ENCODE measurements around the gene ROCK2. TPM values are rescaled to one million over a fixed set of nuclear protein-coding genes. Genes with fewer than 3 reads are reported as not detected.

The ROCK2 gene
- total and polyA plus RNA-seq, 7 donors: 12.1 to 84.4 (median 60.8) TPM

- WGBS, 3 donors: 43 to 60% (median 49%) methylated on average over 17 of the region's 17 CpGs
- H3K4me1 ChIP-seq: peaks cover 78% of the 10 kb centered on the region
- DNase-seq (peak; percentile 44 to 79), ATAC-seq (peak; percentile 67 to 80 (median 71))
- no peaks in the 10 kb centered on the region for H3K36me3 ChIP-seq (ENCODE audit: insufficient read depth in 1 of 2, low read depth in 1 of 2)
- H3K27me3 ChIP-seq (ENCODE audit: insufficient read depth in 3 of 3, low read length in 2 of 3): no peaks in the 10 kb centered on the region
- TF ChIP-seq CTCF (IDR thresholded peaks at IDR 0.05): no peak
- peak overlapping the region; percentile 86 for H3K27ac ChIP-seq
- no peaks in the 10 kb centered on the region for H3K9me3 ChIP-seq
- intact Hi-C loops (cut with DNase I): loop anchor here in 1 of 2 donors (1.0 kb wide), 1 partner anchor 14 kb away; no protein-coding TSS in a partner anchor
- H3K4me3 ChIP-seq: no peak overlapping the region
These were observed 26.9 kb upstream of the ROCK2 start for GRCh38 chr2:11371092-11371937.

- intact Hi-C loops (cut with DNase I): loop anchor here in 1 of 2 donors (1.0 kb wide), 1 partner anchor 13 kb away; no protein-coding TSS in a partner anchor
- Histone ChIP-seq H3K36me3 (ENCODE audit: insufficient read depth in 1 of 2, low read depth in 1 of 2) (no peaks in the 10 kb centered on the region), H3K9me3 (no peaks in the 10 kb centered on the region), H3K4me3 (no peak overlapping the region), H3K27me3 (ENCODE audit: insufficient read depth in 3 of 3, low read length in 2 of 3) (no peaks in the 10 kb centered on the region), H3K4me1 (peaks cover 75% of the 10 kb centered on the region), H3K27ac (peak overlapping the region; percentile 86)
- ATAC-seq: no peak
- no peak for DNase-seq
- no peak for TF ChIP-seq CTCF (IDR thresholded peaks at IDR 0.05)
- WGBS, 3 donors: 73 to 82% (median 74%) methylated on average over 10 of the region's 10 CpGs
These were observed 26.1 kb upstream of the ROCK2 start for GRCh38 chr2:11370377-11371091.

- no peaks in the 10 kb centered on the region for H3K36me3 ChIP-seq (ENCODE audit: insufficient read depth in 1 of 2, low read depth in 1 of 2)
- H3K27me3 ChIP-seq (ENCODE audit: insufficient read depth in 3 of 3, low read length in 2 of 3): no peaks in the 10 kb centered on the region
- intact Hi-C loops (cut with DNase I): no loop called here
- H3K27ac ChIP-seq: peak overlapping the region; percentile 66
- H3K4me1 ChIP-seq: peaks cover 52% of the 10 kb centered on the region
- WGBS, 3 donors: 1 to 7% (median 3%) methylated on average over 10 of the region's 10 CpGs
- no peaks in the 10 kb centered on the region for H3K9me3 ChIP-seq
- H3K4me3 ChIP-seq: peak overlapping the region; percentile 48
- DNase-seq (peak in 1 of 2 donors; percentile 49), ATAC-seq (peak in 2 of 4 donors; percentile 45 to 48)
- TF ChIP-seq CTCF (IDR thresholded peaks at IDR 0.05): no peak
These were observed 23.7 kb upstream of the ROCK2 start for GRCh38 chr2:11368059-11368572.

GRCh38 chr2:11367170-11367730 is 22.8 kb upstream of the ROCK2 start:
- Histone ChIP-seq H3K4me3 (no peak overlapping the region), H3K27me3 (ENCODE audit: insufficient read depth in 3 of 3, low read length in 2 of 3) (no peaks in the 10 kb centered on the region), H3K27ac (no peak overlapping the region), H3K9me3 (no peaks in the 10 kb centered on the region), H3K4me1 (peaks cover 44% of the 10 kb centered on the region), H3K36me3 (ENCODE audit: insufficient read depth in 1 of 2, low read depth in 1 of 2) (no peaks in the 10 kb centered on the region)
- no peak for ATAC-seq
- 60 to 83% (median 72%) methylated on average over 1 of the region's 1 CpG for WGBS, 3 donors
- intact Hi-C loops (cut with DNase I): no loop called here
- no peak for DNase-seq
- no peak for TF ChIP-seq CTCF (IDR thresholded peaks at IDR 0.05)
